Measurements from ENCODE around the gene AK9.

Gene AK9

GRCh38 chr6:109445382-109445781 lies 245.6 kb downstream of the AK9 start:
- Histone ChIP-seq H3K4me3 (ENCODE audit: low read depth, low read length) (no peak overlapping the region), H3K9ac (no peak overlapping the region), H3K79me2 (no peaks in the 10 kb centered on the region), H3K27ac (no peak overlapping the region), H2AFZ (no peak overlapping the region), H3K36me3 (ENCODE audit: control insufficient read depth, insufficient read depth, low read length) (no peaks in the 10 kb centered on the region), H3K27me3 (ENCODE audit: control insufficient read depth, insufficient read depth, low read length) (no peaks in the 10 kb centered on the region), H3K4me1 (peaks cover 19% of the 10 kb centered on the region), H3K4me2 (ENCODE audit: low read length) (no peak overlapping the region), H3K9me3 (ENCODE audit: control insufficient read depth, low read length) (no peaks in the 10 kb centered on the region)
- TF ChIP-seq CTCF (IDR thresholded peaks at IDR 0.05) = no peak

- no peak overlapping the region for H3K4me2 ChIP-seq (ENCODE audit: low read length)
- H3K36me3 ChIP-seq (ENCODE audit: control insufficient read depth, insufficient read depth, low read length) = no peaks in the 10 kb centered on the region
- H2AFZ ChIP-seq = no peak overlapping the region
- H3K27ac ChIP-seq = no peak overlapping the region
- H3K27me3 ChIP-seq (ENCODE audit: control insufficient read depth, insufficient read depth, low read length) = no peaks in the 10 kb centered on the region
- H3K4me1 ChIP-seq = peaks cover 15% of the 10 kb centered on the region
- no peak overlapping the region for H3K9ac ChIP-seq
- H3K79me2 ChIP-seq = no peaks in the 10 kb centered on the region
- no peak for TF ChIP-seq CTCF (IDR thresholded peaks at IDR 0.05)
- H3K9me3 ChIP-seq (ENCODE audit: control insufficient read depth, low read length) = no peaks in the 10 kb centered on the region
- no peak overlapping the region for H3K4me3 ChIP-seq (ENCODE audit: low read depth, low read length)
These were observed 247.5 kb downstream of the AK9 start for GRCh38 chr6:109443425-109443950.
